GM23338 (cell line): ENCODE results near the gene PXYLP1. TPM values are rescaled to one million over a fixed set of nuclear protein-coding genes. Genes with fewer than 3 reads are reported as not detected.

Experiments used
- ATAC-seq: fragments of 200-7000 bp; cut with Tn5 transposase; 3 replicates; pipeline ENCODE4 v1.9.1; 2020
- DNase-seq: peaks from one replicate; pipeline ENCODE4 v3.0.0-alpha.2; 2015; ENCODE audit warnings: low spot score
- H2AFZ ChIP-seq: fragments of 200-600 bp; sonication (generic); 2 replicates; pipeline ENCODE4 v1.8.0; 2016; ENCODE audit warnings: antibody characterized with exemption, mild to moderate bottlenecking, moderate library complexity
- H3F3A ChIP-seq: fragments of 200-600 bp; sonication (generic); replicated peaks from 2 replicates; pipeline ENCODE4 v1.8.0; 2017; ENCODE audit warnings: antibody characterized with exemption, mixed run types, low read depth
- H3K27ac ChIP-seq: fragments of 200-600 bp; sonication (generic); 2 replicates; pipeline ENCODE4 v1.6.1; 2016; ENCODE audit warnings: low read depth
- H3K27me3 ChIP-seq: fragments of 200-600 bp; sonication (generic); 2 replicates; pipeline ENCODE4 v1.8.0; 2016; ENCODE audit warnings: mild to moderate bottlenecking, mixed run types, moderate library complexity; ENCODE audit not compliant: insufficient read depth
- H3K36me3 ChIP-seq: fragments of 200-600 bp; sonication (generic); 2 replicates; pipeline ENCODE4 v1.8.0; 2016; ENCODE audit warnings: mild to moderate bottlenecking; ENCODE audit not compliant: insufficient read depth
- H3K4me1 ChIP-seq: fragments of 200-600 bp; sonication (generic); 2 replicates; pipeline ENCODE4 v1.8.0; 2016; ENCODE audit warnings: mild to moderate bottlenecking, moderate library complexity; ENCODE audit not compliant: insufficient read depth
- H3K4me2 ChIP-seq: fragments of 200-600 bp; sonication (generic); 2 replicates; pipeline ENCODE4 v1.7.1; 2017; ENCODE audit warnings: mixed run types
- H3K4me3 ChIP-seq: fragments of 200-600 bp; sonication (generic); 2 replicates; pipeline ENCODE4 v1.6.1; 2016; ENCODE audit warnings: mixed run types
- H3K79me2 ChIP-seq: fragments of 200-600 bp; sonication (generic); replicated peaks from 2 replicates; pipeline ENCODE4 v1.8.0; 2017; ENCODE audit warnings: mild to moderate bottlenecking; ENCODE audit not compliant: insufficient read depth
- H3K9me2 ChIP-seq: fragments of 200-600 bp; sonication (generic); 2 replicates; pipeline ENCODE4 v1.8.0; 2017; ENCODE audit not compliant: insufficient read depth
- H4K20me1 ChIP-seq: fragments of 200-600 bp; sonication (generic); replicated peaks from 2 replicates; pipeline ENCODE4 v1.8.0; 2017; ENCODE audit warnings: mild to moderate bottlenecking; ENCODE audit not compliant: insufficient read depth
- H3K27ac Mint-ChIP-seq: 2 replicates; pipeline ENCODE4 v1.8.0; 2020; ENCODE audit warnings: inconsistent platforms, mild to moderate bottlenecking, moderate library complexity, mixed read lengths
- H3K27me3 Mint-ChIP-seq: 3 replicates; pipeline ENCODE4 v1.8.0; 2022; ENCODE audit warnings: low read depth, mild to moderate bottlenecking, moderate library complexity, mixed read lengths, inconsistent platforms; ENCODE audit not compliant: insufficient read depth, poor library complexity
- H3K36me3 Mint-ChIP-seq: 3 replicates; pipeline ENCODE4 v1.8.0; 2021; ENCODE audit warnings: low read depth, mild to moderate bottlenecking, inconsistent platforms, moderate library complexity, mixed read lengths
- H3K4me1 Mint-ChIP-seq: 3 replicates; pipeline ENCODE4 v1.8.0; 2020; ENCODE audit warnings: mild to moderate bottlenecking, inconsistent platforms, mixed read lengths
- H3K4me3 Mint-ChIP-seq: 3 replicates; pipeline ENCODE4 v1.8.0; 2021; ENCODE audit warnings: moderate library complexity, mild to moderate bottlenecking, inconsistent platforms, mixed read lengths
- H3K9me3 Mint-ChIP-seq: 3 replicates; pipeline ENCODE4 v1.8.0; 2020; ENCODE audit warnings: moderate library complexity, mild to moderate bottlenecking, inconsistent platforms, mixed read lengths
- CTCF ChIP-seq, 2 experiments: fragments of 200-600 bp in 1 of 2; sonication (generic) in 1 of 2; conservative IDR thresholded peaks; 2 replicates each; pipeline versions ENCODE4 v1.5.1 to v1.6.1; 2016 to 2017; ENCODE audit warnings: antibody characterized with exemption in 2 of 2, low read depth in 2 of 2, mild to moderate bottlenecking in 2 of 2, moderate library complexity in 1 of 2
- NANOG ChIP-seq: IDR thresholded peaks from 2 replicates; pipeline ENCODE4 v1.6.1; 2016; ENCODE audit warnings: antibody characterized with exemption, borderline replicate concordance
- POLR2AphosphoS5 ChIP-seq: IDR thresholded peaks from 2 replicates; pipeline ENCODE4 v1.6.1; 2016; ENCODE audit warnings: antibody characterized with exemption, low read depth
- ZNF114 ChIP-seq: fragments of 250-450 bp; sonication (Bioruptor Pico); IDR thresholded peaks from 2 replicates; pipeline ENCODE4 v1.5.0; 2020; ENCODE audit warnings: mild to moderate bottlenecking, moderate library complexity
- polyA plus RNA-seq: library from polyadenylated mRNA; unstranded; fragments of >200 nt; fragmentation: Nextera tagmentation; extraction: Ambion mirVana; gene quantifications from 2 replicates; pipeline ENCODE4 v1.2.1, GENCODE V29; 2016
- total RNA-seq: library from RNA; depleted of rRNA; stranded (reverse); fragments of >200 nt; shearing (Covaris generic); gene quantifications from 2 replicates; pipeline ENCODE4 v1.2.3, GENCODE V29; 2014
- TF ChIP-seq, protein P1 (sequence below): fragments of 250-450 bp; sonication (Bioruptor Pico); IDR thresholded peaks from 2 replicates; pipeline ENCODE4 v1.5.0; 2020; ENCODE audit warnings: mild to moderate bottlenecking, moderate library complexity
- TF ChIP-seq, protein P2 (sequence below): IDR thresholded peaks from 2 replicates; pipeline ENCODE4 v1.6.1; 2016; ENCODE audit warnings: antibody characterized with exemption

Gene PXYLP1
- total and polyA plus RNA-seq, 2 experiments from 2014 or later, result 8.9 to 20.1 TPM

GRCh38 chr3:141261472-141262307, 30.1 kb downstream of the PXYLP1 start:
- no peak for DNase-seq
- H3K9me2 ChIP-seq, result no peaks in the 10 kb centered on the region
- Mint-ChIP-seq H3K36me3 (no peaks in the 10 kb centered on the region; the same call in 2 of the 3 replicates), H3K4me1 (peaks cover 2% of the 10 kb centered on the region; the same call in 2 of the 3 replicates), H3K27me3 (no peaks in the 10 kb centered on the region), H3K9me3 (no peaks in the 10 kb centered on the region), H3K4me3 (no peak overlapping the region), H3K27ac (no peak overlapping the region)
- H4K20me1 ChIP-seq, result no peaks in the 10 kb centered on the region
- TF ChIP-seq, protein P1, sequence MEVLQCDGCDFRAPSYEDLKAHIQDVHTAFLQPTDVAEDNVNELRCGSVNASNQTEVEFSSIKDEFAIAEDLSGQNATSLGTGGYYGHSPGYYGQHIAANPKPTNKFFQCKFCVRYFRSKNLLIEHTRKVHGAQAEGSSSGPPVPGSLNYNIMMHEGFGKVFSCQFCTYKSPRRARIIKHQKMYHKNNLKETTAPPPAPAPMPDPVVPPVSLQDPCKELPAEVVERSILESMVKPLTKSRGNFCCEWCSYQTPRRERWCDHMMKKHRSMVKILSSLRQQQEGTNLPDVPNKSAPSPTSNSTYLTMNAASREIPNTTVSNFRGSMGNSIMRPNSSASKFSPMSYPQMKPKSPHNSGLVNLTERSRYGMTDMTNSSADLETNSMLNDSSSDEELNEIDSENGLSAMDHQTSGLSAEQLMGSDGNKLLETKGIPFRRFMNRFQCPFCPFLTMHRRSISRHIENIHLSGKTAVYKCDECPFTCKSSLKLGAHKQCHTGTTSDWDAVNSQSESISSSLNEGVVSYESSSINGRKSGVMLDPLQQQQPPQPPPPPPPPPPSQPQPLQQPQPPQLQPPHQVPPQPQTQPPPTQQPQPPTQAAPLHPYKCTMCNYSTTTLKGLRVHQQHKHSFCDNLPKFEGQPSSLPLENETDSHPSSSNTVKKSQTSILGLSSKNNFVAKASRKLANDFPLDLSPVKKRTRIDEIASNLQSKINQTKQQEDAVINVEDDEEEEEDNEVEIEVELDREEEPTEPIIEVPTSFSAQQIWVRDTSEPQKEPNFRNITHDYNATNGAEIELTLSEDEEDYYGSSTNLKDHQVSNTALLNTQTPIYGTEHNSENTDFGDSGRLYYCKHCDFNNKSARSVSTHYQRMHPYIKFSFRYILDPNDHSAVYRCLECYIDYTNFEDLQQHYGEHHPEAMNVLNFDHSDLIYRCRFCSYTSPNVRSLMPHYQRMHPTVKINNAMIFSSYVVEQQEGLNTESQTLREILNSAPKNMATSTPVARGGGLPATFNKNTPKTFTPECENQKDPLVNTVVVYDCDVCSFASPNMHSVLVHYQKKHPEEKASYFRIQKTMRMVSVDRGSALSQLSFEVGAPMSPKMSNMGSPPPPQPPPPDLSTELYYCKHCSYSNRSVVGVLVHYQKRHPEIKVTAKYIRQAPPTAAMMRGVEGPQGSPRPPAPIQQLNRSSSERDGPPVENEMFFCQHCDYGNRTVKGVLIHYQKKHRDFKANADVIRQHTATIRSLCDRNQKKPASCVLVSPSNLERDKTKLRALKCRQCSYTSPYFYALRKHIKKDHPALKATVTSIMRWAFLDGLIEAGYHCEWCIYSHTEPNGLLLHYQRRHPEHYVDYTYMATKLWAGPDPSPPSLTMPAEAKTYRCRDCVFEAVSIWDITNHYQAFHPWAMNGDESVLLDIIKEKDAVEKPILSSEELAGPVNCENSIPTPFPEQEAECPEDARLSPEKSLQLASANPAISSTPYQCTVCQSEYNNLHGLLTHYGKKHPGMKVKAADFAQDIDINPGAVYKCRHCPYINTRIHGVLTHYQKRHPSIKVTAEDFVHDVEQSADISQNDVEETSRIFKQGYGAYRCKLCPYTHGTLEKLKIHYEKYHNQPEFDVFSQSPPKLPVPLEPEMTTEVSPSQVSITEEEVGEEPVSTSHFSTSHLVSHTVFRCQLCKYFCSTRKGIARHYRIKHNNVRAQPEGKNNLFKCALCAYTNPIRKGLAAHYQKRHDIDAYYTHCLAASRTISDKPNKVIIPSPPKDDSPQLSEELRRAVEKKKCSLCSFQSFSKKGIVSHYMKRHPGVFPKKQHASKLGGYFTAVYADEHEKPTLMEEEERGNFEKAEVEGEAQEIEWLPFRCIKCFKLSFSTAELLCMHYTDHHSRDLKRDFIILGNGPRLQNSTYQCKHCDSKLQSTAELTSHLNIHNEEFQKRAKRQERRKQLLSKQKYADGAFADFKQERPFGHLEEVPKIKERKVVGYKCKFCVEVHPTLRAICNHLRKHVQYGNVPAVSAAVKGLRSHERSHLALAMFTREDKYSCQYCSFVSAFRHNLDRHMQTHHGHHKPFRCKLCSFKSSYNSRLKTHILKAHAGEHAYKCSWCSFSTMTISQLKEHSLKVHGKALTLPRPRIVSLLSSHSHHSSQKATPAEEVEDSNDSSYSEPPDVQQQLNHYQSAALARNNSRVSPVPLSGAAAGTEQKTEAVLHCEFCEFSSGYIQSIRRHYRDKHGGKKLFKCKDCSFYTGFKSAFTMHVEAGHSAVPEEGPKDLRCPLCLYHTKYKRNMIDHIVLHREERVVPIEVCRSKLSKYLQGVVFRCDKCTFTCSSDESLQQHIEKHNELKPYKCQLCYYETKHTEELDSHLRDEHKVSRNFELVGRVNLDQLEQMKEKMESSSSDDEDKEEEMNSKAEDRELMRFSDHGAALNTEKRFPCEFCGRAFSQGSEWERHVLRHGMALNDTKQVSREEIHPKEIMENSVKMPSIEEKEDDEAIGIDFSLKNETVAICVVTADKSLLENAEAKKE (CRISPR knock-in tag), result no peak
- TF ChIP-seq, protein P2, sequence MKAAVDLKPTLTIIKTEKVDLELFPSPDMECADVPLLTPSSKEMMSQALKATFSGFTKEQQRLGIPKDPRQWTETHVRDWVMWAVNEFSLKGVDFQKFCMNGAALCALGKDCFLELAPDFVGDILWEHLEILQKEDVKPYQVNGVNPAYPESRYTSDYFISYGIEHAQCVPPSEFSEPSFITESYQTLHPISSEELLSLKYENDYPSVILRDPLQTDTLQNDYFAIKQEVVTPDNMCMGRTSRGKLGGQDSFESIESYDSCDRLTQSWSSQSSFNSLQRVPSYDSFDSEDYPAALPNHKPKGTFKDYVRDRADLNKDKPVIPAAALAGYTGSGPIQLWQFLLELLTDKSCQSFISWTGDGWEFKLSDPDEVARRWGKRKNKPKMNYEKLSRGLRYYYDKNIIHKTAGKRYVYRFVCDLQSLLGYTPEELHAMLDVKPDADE, result no peak
- TF ChIP-seq NANOG (no peak), POLR2AphosphoS5 (no peak), CTCF (conservative IDR thresholded peaks at IDR 0.05; ENCODE audit: low read depth in 2 of 2) (no peak), ZNF114 (CRISPR knock-in tag) (no peak)
- H2AFZ ChIP-seq, result no peak overlapping the region
- no peaks in the 10 kb centered on the region for H3K36me3 ChIP-seq
- no peaks in the 10 kb centered on the region for H3K79me2 ChIP-seq
- H3F3A ChIP-seq, result no peaks in the 10 kb centered on the region
- H3K4me2 ChIP-seq, result no peak overlapping the region
- H3K4me3 ChIP-seq, result no peak overlapping the region
- no peak overlapping the region for H3K27ac ChIP-seq
- ATAC-seq, result no peak
- no peaks in the 10 kb centered on the region for H3K27me3 ChIP-seq
- no peaks in the 10 kb centered on the region for H3K4me1 ChIP-seq
